WTC11 (cell line): ENCODE measurements around the gene BDH1. TPM values are rescaled to one million over a fixed set of nuclear protein-coding genes. Genes with fewer than 3 reads are reported as not detected.

Experiments used
- ATAC-seq: fragments of 200-7000 bp; cut with Tn5 transposase; 2 replicates; pipeline ENCODE4 v1.10.0; 2021; ENCODE audit warnings: mild to moderate bottlenecking, moderate library complexity
- CTCF ChIA-PET: fragments of 300-600 bp; sonication (Branson Sonifier 250); formaldehyde crosslinking; loops from one replicate; lab custom pipeline; 2021; ENCODE audit warnings: antibody characterized with exemption; lab: Charles Lee
- POLR2A ChIA-PET: fragments of 350-600 bp; sonication (Branson Sonifier 250); formaldehyde crosslinking; loops from one replicate; lab custom pipeline; 2021; ENCODE audit warnings: antibody characterized with exemption; lab: Charles Lee
- DNase-seq: peaks from one replicate; pipeline ENCODE4 v3.0.0; 2021; ENCODE audit warnings: low spot score
- H3K27ac Mint-ChIP-seq: 2 replicates; pipeline ENCODE4 v1.8.0; 2021; ENCODE audit warnings: mixed read lengths
- H3K27me3 Mint-ChIP-seq: 2 replicates; pipeline ENCODE4 v1.8.0; 2021; ENCODE audit warnings: low read depth, mild to moderate bottlenecking, moderate library complexity, mixed read lengths
- H3K36me3 Mint-ChIP-seq: 2 replicates; pipeline ENCODE4 v1.8.0; 2021; ENCODE audit warnings: mixed read lengths
- H3K4me1 Mint-ChIP-seq: 2 replicates; pipeline ENCODE4 v1.8.0; 2022; ENCODE audit warnings: mixed read lengths
- H3K4me3 Mint-ChIP-seq: 2 replicates; pipeline ENCODE4 v1.8.0; 2021; ENCODE audit warnings: mild to moderate bottlenecking, moderate library complexity, mixed read lengths
- H3K9me3 Mint-ChIP-seq: 2 replicates; pipeline ENCODE4 v1.8.0; 2021; ENCODE audit warnings: mixed read lengths
- ATF3 ChIP-seq: sonication (generic); formaldehyde crosslinking; conservative IDR thresholded peaks from 2 replicates; pipeline ENCODE4 v1.8.1; 2022; ENCODE audit warnings: mild to moderate bottlenecking, missing genetic modification reagents
- E2F5 ChIP-seq: sonication (generic); formaldehyde crosslinking; IDR thresholded peaks from 2 replicates; pipeline ENCODE4 v1.8.1; 2022; ENCODE audit warnings: mild to moderate bottlenecking, moderate library complexity, missing genetic modification reagents
- FOXJ3 ChIP-seq: sonication (generic); formaldehyde crosslinking; IDR thresholded peaks from 2 replicates; pipeline ENCODE4 v1.9.0; 2021; ENCODE audit warnings: missing genetic modification reagents, mild to moderate bottlenecking, borderline replicate concordance
- GABPB1 ChIP-seq: sonication (generic); formaldehyde crosslinking; IDR thresholded peaks from 2 replicates; pipeline ENCODE4 v1.8.1; 2023; ENCODE audit warnings: mild to moderate bottlenecking, missing genetic modification reagents
- IRF2 ChIP-seq: sonication (generic); formaldehyde crosslinking; IDR thresholded peaks from 2 replicates; pipeline ENCODE4 v1.8.0; 2022; ENCODE audit warnings: low read depth, missing genetic modification reagents, borderline replicate concordance
- MXD4 ChIP-seq: fragments of 250-450 bp; sonication (Bioruptor Pico); IDR thresholded peaks from 2 replicates; pipeline ENCODE4 v1.8.0; 2021; ENCODE audit warnings: mild to moderate bottlenecking, moderate library complexity, borderline replicate concordance
- OVOL2 ChIP-seq: fragments of 250-450 bp; sonication (Bioruptor Pico); IDR thresholded peaks from 2 replicates; pipeline ENCODE4 v1.9.0; 2021; ENCODE audit warnings: mild to moderate bottlenecking, borderline replicate concordance
- TEAD1 ChIP-seq: sonication (generic); formaldehyde crosslinking; IDR thresholded peaks from 2 replicates; pipeline ENCODE4 v1.8.0; 2022; ENCODE audit warnings: mild to moderate bottlenecking, missing genetic modification reagents
- USF2 ChIP-seq: sonication (generic); formaldehyde crosslinking; IDR thresholded peaks from 2 replicates; pipeline ENCODE4 v1.8.1; 2023; ENCODE audit warnings: mild to moderate bottlenecking, missing genetic modification reagents, moderate library complexity
- ZBTB21 ChIP-seq: sonication (generic); formaldehyde crosslinking; IDR thresholded peaks from 2 replicates; pipeline ENCODE4 v1.8.1; 2023; ENCODE audit warnings: mild to moderate bottlenecking, missing genetic modification reagents, borderline replicate concordance
- ZNF138 ChIP-seq: sonication (generic); formaldehyde crosslinking; conservative IDR thresholded peaks from 2 replicates; pipeline ENCODE4 v1.8.1; 2022; ENCODE audit warnings: mild to moderate bottlenecking, moderate library complexity, missing genetic modification reagents
- ZNF263 ChIP-seq: sonication (generic); formaldehyde crosslinking; IDR thresholded peaks from 2 replicates; pipeline ENCODE4 v1.8.1; 2022; ENCODE audit warnings: low read depth, mild to moderate bottlenecking, moderate library complexity, missing genetic modification reagents
- ZNF317 ChIP-seq: sonication (generic); formaldehyde crosslinking; IDR thresholded peaks from 2 replicates; pipeline ENCODE4 v1.8.1; 2023; ENCODE audit warnings: low read depth, mild to moderate bottlenecking, moderate library complexity, missing genetic modification reagents, borderline replicate concordance
- ZNF425 ChIP-seq: fragments of 250-450 bp; sonication (Bioruptor Pico); conservative IDR thresholded peaks from 2 replicates; pipeline ENCODE4 v1.9.0; 2021; ENCODE audit warnings: mild to moderate bottlenecking
- ZNF532 ChIP-seq: fragments of 250-450 bp; sonication (Bioruptor Pico); IDR thresholded peaks from 2 replicates; pipeline ENCODE4 v1.9.0; 2021; ENCODE audit warnings: mild to moderate bottlenecking, borderline replicate concordance
- total RNA-seq: library from RNA; stranded (reverse); gene quantifications from 3 replicates; pipeline ENCODE4 v1.2.3, GENCODE V29; 2021

BDH1 gene
- total RNA-seq, 1 experiment from 2014 or later: 26.8 TPM

- DNase-seq: no peak
- peaks cover 57% of the 10 kb centered on the region for H3K4me1 Mint-ChIP-seq
- CTCF ChIA-PET: interaction anchor here (0.5 to 3.8 kb wide), 3 partner anchors 16 to 283 kb away, joined by 3 to 25 read pairs (median 12); no protein-coding TSS in a partner anchor
- H3K27ac Mint-ChIP-seq: peak overlapping the region; percentile 59
- POLR2A ChIA-PET: no interaction called here
- TF ChIP-seq ZBTB21 (CRISPR knock-in tag): no peak
- TF ChIP-seq MXD4 (CRISPR knock-in tag): no peak
- TF ChIP-seq ZNF425 (CRISPR knock-in tag): no peak
- TF ChIP-seq FOXJ3 (CRISPR knock-in tag): no peak
- no peak for TF ChIP-seq IRF2
- TF ChIP-seq E2F5 (CRISPR knock-in tag): no peak
- TF ChIP-seq GABPB1 (CRISPR knock-in tag): no peak
- TF ChIP-seq ZNF532 (CRISPR knock-in tag): no peak
- no peak for TF ChIP-seq USF2 (CRISPR knock-in tag)
- TF ChIP-seq ATF3: no peak
- TF ChIP-seq TEAD1 (CRISPR knock-in tag): no peak
- no peak for TF ChIP-seq OVOL2
- TF ChIP-seq ZNF317 (CRISPR knock-in tag): no peak
- no peak for TF ChIP-seq ZNF263 (CRISPR knock-in tag)
- no peak for TF ChIP-seq ZNF138 (CRISPR knock-in tag)
- H3K4me3 Mint-ChIP-seq: no peak overlapping the region
- peaks cover 9% of the 10 kb centered on the region; the same call in 1 of the 2 replicates for H3K36me3 Mint-ChIP-seq
- ATAC-seq: no peak
- H3K9me3 Mint-ChIP-seq: no peaks in the 10 kb centered on the region
- no peaks in the 10 kb centered on the region; the same call in 1 of the 2 replicates for H3K27me3 Mint-ChIP-seq
Measured at GRCh38 chr3:197542741-197543454, 12.9 kb downstream of the BDH1 start.
